IMR-90 (cell line): ENCODE data around the gene DUSP22. TPM values are rescaled to one million over a fixed set of nuclear protein-coding genes. Genes with fewer than 3 reads are reported as not detected.

Experiments
- ATAC-seq: fragments of 200-7000 bp; cut with Tn5 transposase; 2 replicates; pipeline ENCODE4 v1.9.1; 2020; ENCODE audit warnings: low read depth, mild to moderate bottlenecking, moderate library complexity
- BruUV-seq: library from RNA; stranded (reverse); fragments of 400-500 nt; replicated peaks from 2 replicates; lab custom pipeline; 2021; lab: Mats Ljungman, UMichigan
- CTCF ChIA-PET: fragments of 300-600 bp; formaldehyde crosslinking; extraction: SDS; loops from one replicate; lab custom pipeline; 2021; ENCODE audit warnings: antibody characterized with exemption; lab: Yijun Ruan, JAX
- POLR2A ChIA-PET: fragments of 300-600 bp; sonication (Branson Sonifier 250); formaldehyde crosslinking; loops from one replicate; lab custom pipeline; 2022; ENCODE audit warnings: antibody characterized with exemption; ENCODE audit not compliant: unreplicated experiment; lab: Charles Lee
- DNase-seq: peaks from one replicate; pipeline ENCODE4 v3.0.0; 2013
- H2AFZ ChIP-seq: replicated peaks from 2 replicates; pipeline ENCODE3; 2013; ENCODE audit warnings: low read length, mild to moderate bottlenecking; ENCODE audit not compliant: poor library complexity
- H2AK5ac ChIP-seq: 2 replicates; pipeline ENCODE4 v1.6.1; 2013; ENCODE audit warnings: low read depth, low read length, inconsistent platforms
- H2AK9ac ChIP-seq: replicated peaks from 2 replicates; pipeline ENCODE3; 2013; ENCODE audit warnings: mild to moderate bottlenecking, low read depth, low read length, moderate library complexity; ENCODE audit not compliant: poor library complexity
- H2BK120ac ChIP-seq: 2 replicates; pipeline ENCODE4 v1.6.1; 2013; ENCODE audit warnings: low read depth, low read length, inconsistent platforms
- H2BK15ac ChIP-seq: 3 replicates; pipeline ENCODE4 v1.6.1; 2013; ENCODE audit warnings: low read depth, low read length, inconsistent platforms
- H2BK20ac ChIP-seq: 2 replicates; pipeline ENCODE4 v1.6.1; 2013; ENCODE audit warnings: low read depth, mild to moderate bottlenecking, inconsistent platforms, low read length, moderate library complexity
- H2BK5ac ChIP-seq: 2 replicates; pipeline ENCODE4 v1.6.1; 2013; ENCODE audit warnings: mild to moderate bottlenecking, low read depth, low read length, inconsistent platforms; ENCODE audit not compliant: poor library complexity, severe bottlenecking
- H3K14ac ChIP-seq: replicated peaks from 2 replicates; pipeline ENCODE4 v1.6.1; 2013; ENCODE audit warnings: low read depth, low read length, inconsistent platforms
- H3K18ac ChIP-seq: 2 replicates; pipeline ENCODE4 v1.6.1; 2013; ENCODE audit warnings: low read depth, low read length, control low read depth
- H3K23ac ChIP-seq: 2 replicates; pipeline ENCODE4 v1.6.1; 2013; ENCODE audit warnings: low read depth, low read length, inconsistent platforms
- H3K27ac ChIP-seq: 2 replicates; pipeline ENCODE4 v1.5.1; 2013; ENCODE audit warnings: mild to moderate bottlenecking, control low read depth, low read length; ENCODE audit not compliant: insufficient read depth
- H3K27me3 ChIP-seq: 2 replicates; pipeline ENCODE4 v1.6.1; 2013; ENCODE audit warnings: low read length; ENCODE audit not compliant: control insufficient read depth, insufficient read depth
- H3K36me3 ChIP-seq: 2 replicates; pipeline ENCODE4 v1.6.1; 2013; ENCODE audit warnings: low read length, mixed read lengths; ENCODE audit not compliant: control insufficient read depth, insufficient read depth
- H3K4ac ChIP-seq: 2 replicates; pipeline ENCODE4 v1.6.1; 2013; ENCODE audit warnings: low read depth, low read length, inconsistent platforms
- H3K4me1 ChIP-seq: 2 replicates; pipeline ENCODE4 v1.6.1; 2013; ENCODE audit warnings: low read length, mixed read lengths; ENCODE audit not compliant: control insufficient read depth, insufficient read depth
- H3K4me2 ChIP-seq: 2 replicates; pipeline ENCODE4 v1.6.1; 2013; ENCODE audit warnings: low read depth, mild to moderate bottlenecking, control low read depth, low read length, moderate library complexity
- H3K4me3 ChIP-seq: 2 replicates; pipeline ENCODE4 v1.5.1; 2013; ENCODE audit warnings: low read depth, mild to moderate bottlenecking, control low read depth, low read length, moderate library complexity; ENCODE audit not compliant: insufficient read depth
- H3K56ac ChIP-seq: 2 replicates; pipeline ENCODE4 v1.6.1; 2013; ENCODE audit warnings: low read length, inconsistent platforms; ENCODE audit not compliant: insufficient read depth; ENCODE audit errors: extremely low read depth
- H3K79me1 ChIP-seq, 2 experiments: 2 replicates each; pipeline ENCODE4 v1.6.1; 2013; ENCODE audit warnings: low read length in 2 of 2, inconsistent platforms in 1 of 2, low read depth in 1 of 2
- H3K9ac ChIP-seq: 2 replicates; pipeline ENCODE4 v1.6.1; 2013; ENCODE audit warnings: low read depth, low read length, control low read depth
- H3K9me1 ChIP-seq: 2 replicates; pipeline ENCODE4 v1.6.1; 2013; ENCODE audit warnings: low read length, inconsistent platforms; ENCODE audit not compliant: insufficient read depth
- H3K9me3 ChIP-seq: 2 replicates; pipeline ENCODE4 v1.6.1; 2013; ENCODE audit warnings: low read length; ENCODE audit not compliant: control insufficient read depth, insufficient read depth
- H4K20me1 ChIP-seq: 2 replicates; pipeline ENCODE4 v1.6.1; 2013; ENCODE audit warnings: low read length, inconsistent platforms; ENCODE audit not compliant: insufficient read depth
- H4K5ac ChIP-seq: 2 replicates; pipeline ENCODE4 v1.6.1; 2013; ENCODE audit warnings: mild to moderate bottlenecking, low read depth, low read length, control low read depth
- H4K8ac ChIP-seq, 2 experiments: 2 replicates each; pipeline ENCODE4 v1.6.1; 2013; ENCODE audit warnings: low read depth in 2 of 2, low read length in 2 of 2, control low read depth in 1 of 2, inconsistent platforms in 1 of 2
- H4K91ac ChIP-seq: 2 replicates; pipeline ENCODE4 v1.6.1; 2013; ENCODE audit warnings: low read depth, low read length, inconsistent platforms; ENCODE audit not compliant: insufficient read depth
- BHLHE40 ChIP-seq: fragments of 150-350 bp; IDR thresholded peaks from 2 replicates; pipeline ENCODE4 v1.6.1; 2016; ENCODE audit warnings: mild to moderate bottlenecking, low read depth, low read length
- CEBPB ChIP-seq: IDR thresholded peaks from 2 replicates; pipeline ENCODE4 v1.6.1; 2012; ENCODE audit warnings: low read depth, low read length, improper control_type of control experiment
- CHD1 ChIP-seq: IDR thresholded peaks from 2 replicates; pipeline ENCODE4 v1.6.1; 2012; ENCODE audit warnings: low read depth, low read length, improper control_type of control experiment
- FOS ChIP-seq: fragments of 150-350 bp; IDR thresholded peaks from 2 replicates; pipeline ENCODE4 v1.6.1; 2016; ENCODE audit warnings: low read depth, low read length
- MAZ ChIP-seq: IDR thresholded peaks from 2 replicates; pipeline ENCODE4 v1.6.1; 2012; ENCODE audit warnings: low read depth, mild to moderate bottlenecking, low read length, improper control_type of control experiment, moderate library complexity, borderline replicate concordance
- MXI1 ChIP-seq: IDR thresholded peaks from 2 replicates; pipeline ENCODE4 v1.6.1; 2012; ENCODE audit warnings: low read depth, mild to moderate bottlenecking, low read length, moderate library complexity, borderline replicate concordance
- NFE2L2 ChIP-seq: fragments of 150-350 bp; IDR thresholded peaks from 2 replicates; pipeline ENCODE4 v1.6.1; 2016; ENCODE audit warnings: low read depth, mild to moderate bottlenecking, low read length
- POLR2A ChIP-seq: IDR thresholded peaks from 2 replicates; pipeline ENCODE4 v1.6.1; 2012; ENCODE audit warnings: mild to moderate bottlenecking, low read depth, low read length
- RAD21 ChIP-seq: IDR thresholded peaks from 2 replicates; pipeline ENCODE4 v1.6.1; 2012; ENCODE audit warnings: low read length, improper control_type of control experiment
- RCOR1 ChIP-seq: IDR thresholded peaks from 2 replicates; pipeline ENCODE4 v1.6.1; 2012; ENCODE audit warnings: mild to moderate bottlenecking, low read length, improper control_type of control experiment; ENCODE audit not compliant: insufficient replicate concordance
- RFX5 ChIP-seq: IDR thresholded peaks from 2 replicates; pipeline ENCODE4 v1.8.0; 2012; ENCODE audit warnings: low read depth, mild to moderate bottlenecking, low read length, moderate library complexity
- SMC3 ChIP-seq: fragments of 150-350 bp; IDR thresholded peaks from 2 replicates; pipeline ENCODE4 v1.6.1; 2016; ENCODE audit warnings: low read depth, mild to moderate bottlenecking, antibody characterized with exemption, low read length, moderate library complexity
- WGBS, 2 experiments: methylation state at CpG; one replicate each; pipeline versions ENCODE4 v1.1.5 to v1.1.7; 2013; ENCODE audit warnings: missing lambda C conversion rate in 2 of 2; ENCODE audit not compliant: insufficient read length in 1 of 2; ENCODE audit errors: extremely low coverage in 2 of 2; 5-methylcytosine and 5-hydroxymethylcytosine counted together
- dilution Hi-C: fragments of 300-500 bp; cut with HindIII; formaldehyde crosslinking; loops from one replicate; pipeline ENCODE4 v1.14.3; 2018; ENCODE audit warnings: low sequenced_read_pairs; ENCODE audit not compliant: unreplicated experiment
- in situ Hi-C: fragments of 300-500 bp; cut with MboI; formaldehyde crosslinking; loops from 3 replicates; pipeline ENCODE4 v1.14.3; 2019; ENCODE audit warnings: low sequenced_read_pairs, inconsistent platforms, mixed read lengths
- intact Hi-C: fragments of 100-400 bp; cut with micrococcal nuclease; formaldehyde crosslinking; loops from 2 replicates; pipeline ENCODE4 v1.10.0; 2022
- polyA plus RNA-seq, 3 experiments: library from polyadenylated mRNA; depleted of rRNA; stranded (reverse); fragments of >200 nt; gene quantifications; 2 replicates each; pipeline ENCODE4 v1.2.3, GENCODE V29; 2012; ENCODE audit warnings: low replicate concordance in 1 of 3
- total RNA-seq: library from RNA; depleted of rRNA; stranded (reverse); fragments of >200 nt; gene quantifications from 2 replicates; pipeline ENCODE4 v1.2.3, GENCODE V29; 2012
- TF ChIP-seq, protein P1 (sequence below): fragments of 150-350 bp; IDR thresholded peaks from 2 replicates; pipeline ENCODE4 v1.6.1; 2017; ENCODE audit warnings: mild to moderate bottlenecking, antibody characterized with exemption, low read length, low read depth
- TF ChIP-seq, protein P2 (sequence below): fragments of 150-350 bp; IDR thresholded peaks from 2 replicates; pipeline ENCODE4 v1.6.1; 2016; ENCODE audit warnings: low read depth, mild to moderate bottlenecking, low read length, moderate library complexity, borderline replicate concordance
- TF ChIP-seq, protein P3 (sequence below): conservative IDR thresholded peaks from 2 replicates; pipeline ENCODE4 v1.5.1; 2012; ENCODE audit warnings: mild to moderate bottlenecking, low read depth, low read length, improper control_type of control experiment

Gene DUSP22
- total and polyA plus RNA-seq, 2 of the 4 experiments (the other 2 are of a cell fraction): 7.1 to 8.2 TPM

DNA sequence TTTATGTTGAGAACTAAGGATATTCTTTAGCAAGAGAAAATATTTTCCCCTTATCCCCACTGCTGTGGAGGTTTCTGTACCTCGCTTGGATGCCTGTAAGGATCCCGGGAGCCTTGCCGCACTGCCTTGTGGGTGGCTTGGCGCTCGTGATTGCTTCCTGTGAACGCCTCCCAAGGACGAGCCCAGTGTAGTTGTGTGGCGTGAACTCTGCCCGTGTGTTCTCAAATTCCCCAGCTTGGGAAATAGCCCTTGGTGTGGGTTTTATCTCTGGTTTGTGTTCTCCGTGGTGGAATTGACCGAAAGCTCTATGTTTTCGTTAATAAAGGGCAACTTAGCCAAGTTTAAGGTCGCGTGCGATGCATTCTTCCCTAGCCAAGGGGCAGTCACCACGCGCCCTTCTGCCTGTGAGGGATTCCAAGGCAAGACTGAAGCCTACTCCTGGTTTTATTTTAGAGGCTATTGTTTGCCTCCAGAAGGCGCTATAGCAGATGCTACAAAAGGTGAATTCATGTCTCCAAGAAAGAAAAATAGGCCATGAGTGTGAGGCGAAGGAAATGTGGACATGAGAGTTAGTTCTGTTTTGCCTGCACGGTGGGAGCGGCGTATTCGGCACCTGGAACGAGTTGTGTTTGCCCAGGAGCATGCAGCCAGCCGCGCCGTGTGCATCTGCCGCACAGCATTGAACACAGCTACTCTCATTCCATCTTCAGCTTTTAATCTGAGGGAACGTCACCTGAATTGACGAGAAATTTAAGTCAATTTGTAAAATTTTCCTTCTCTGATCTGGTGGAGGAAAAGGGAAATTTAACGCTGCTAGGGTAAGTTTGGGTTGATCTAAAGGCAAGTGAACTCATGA lies 59.0 kb downstream of the DUSP22 start:
- no TSS peak for BruUV-seq
- POLR2A ChIA-PET: no interaction called here
- no peaks in the 10 kb centered on the region for H3K79me1 ChIP-seq
- H4K20me1 ChIP-seq: no peaks in the 10 kb centered on the region
- no peak overlapping the region for H2AK9ac ChIP-seq
- H2BK120ac ChIP-seq: no peak overlapping the region
- no peaks in the 10 kb centered on the region for H3K4me1 ChIP-seq
- TF ChIP-seq, protein P1, sequence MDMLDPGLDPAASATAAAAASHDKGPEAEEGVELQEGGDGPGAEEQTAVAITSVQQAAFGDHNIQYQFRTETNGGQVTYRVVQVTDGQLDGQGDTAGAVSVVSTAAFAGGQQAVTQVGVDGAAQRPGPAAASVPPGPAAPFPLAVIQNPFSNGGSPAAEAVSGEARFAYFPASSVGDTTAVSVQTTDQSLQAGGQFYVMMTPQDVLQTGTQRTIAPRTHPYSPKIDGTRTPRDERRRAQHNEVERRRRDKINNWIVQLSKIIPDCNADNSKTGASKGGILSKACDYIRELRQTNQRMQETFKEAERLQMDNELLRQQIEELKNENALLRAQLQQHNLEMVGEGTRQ: no peak
- TF ChIP-seq, protein P2, sequence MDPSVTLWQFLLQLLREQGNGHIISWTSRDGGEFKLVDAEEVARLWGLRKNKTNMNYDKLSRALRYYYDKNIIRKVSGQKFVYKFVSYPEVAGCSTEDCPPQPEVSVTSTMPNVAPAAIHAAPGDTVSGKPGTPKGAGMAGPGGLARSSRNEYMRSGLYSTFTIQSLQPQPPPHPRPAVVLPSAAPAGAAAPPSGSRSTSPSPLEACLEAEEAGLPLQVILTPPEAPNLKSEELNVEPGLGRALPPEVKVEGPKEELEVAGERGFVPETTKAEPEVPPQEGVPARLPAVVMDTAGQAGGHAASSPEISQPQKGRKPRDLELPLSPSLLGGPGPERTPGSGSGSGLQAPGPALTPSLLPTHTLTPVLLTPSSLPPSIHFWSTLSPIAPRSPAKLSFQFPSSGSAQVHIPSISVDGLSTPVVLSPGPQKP: no peak
- TF ChIP-seq CEBPB (no peak), RCOR1 (no peak), FOS (no peak), NFE2L2 (no peak), RAD21 (no peak), BHLHE40 (no peak), CHD1 (no peak), MAZ (no peak), MXI1 (no peak), POLR2A (no peak), SMC3 (no peak), RFX5 (no peak)
- TF ChIP-seq, protein P3, sequence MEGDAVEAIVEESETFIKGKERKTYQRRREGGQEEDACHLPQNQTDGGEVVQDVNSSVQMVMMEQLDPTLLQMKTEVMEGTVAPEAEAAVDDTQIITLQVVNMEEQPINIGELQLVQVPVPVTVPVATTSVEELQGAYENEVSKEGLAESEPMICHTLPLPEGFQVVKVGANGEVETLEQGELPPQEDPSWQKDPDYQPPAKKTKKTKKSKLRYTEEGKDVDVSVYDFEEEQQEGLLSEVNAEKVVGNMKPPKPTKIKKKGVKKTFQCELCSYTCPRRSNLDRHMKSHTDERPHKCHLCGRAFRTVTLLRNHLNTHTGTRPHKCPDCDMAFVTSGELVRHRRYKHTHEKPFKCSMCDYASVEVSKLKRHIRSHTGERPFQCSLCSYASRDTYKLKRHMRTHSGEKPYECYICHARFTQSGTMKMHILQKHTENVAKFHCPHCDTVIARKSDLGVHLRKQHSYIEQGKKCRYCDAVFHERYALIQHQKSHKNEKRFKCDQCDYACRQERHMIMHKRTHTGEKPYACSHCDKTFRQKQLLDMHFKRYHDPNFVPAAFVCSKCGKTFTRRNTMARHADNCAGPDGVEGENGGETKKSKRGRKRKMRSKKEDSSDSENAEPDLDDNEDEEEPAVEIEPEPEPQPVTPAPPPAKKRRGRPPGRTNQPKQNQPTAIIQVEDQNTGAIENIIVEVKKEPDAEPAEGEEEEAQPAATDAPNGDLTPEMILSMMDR: no peak
- intact Hi-C loops: no loop called here
- H3K4me2 ChIP-seq: no peak overlapping the region
- no peak overlapping the region for H4K8ac ChIP-seq
- no peak overlapping the region for H3K4ac ChIP-seq
- ATAC-seq (no peak), DNase-seq (no peak)
- no peak overlapping the region for H3K18ac ChIP-seq
- no peaks in the 10 kb centered on the region for H3K9me1 ChIP-seq
- peaks cover 8% of the 10 kb centered on the region; the same call in 1 of the 2 replicates for H3K9me3 ChIP-seq
- no peak overlapping the region for H3K27ac ChIP-seq
- H2BK5ac ChIP-seq: no peak overlapping the region
- no peak overlapping the region for H3K56ac ChIP-seq
- WGBS, 2 experiments: 76% methylated on average over 21 of the region's 31 CpGs; no CpG with 5 or more reads in 1 of the 2 experiments
- CTCF ChIA-PET: interaction anchor here (1.0 kb wide), 1 partner anchor 12 kb away, joined by 5 read pairs; no protein-coding TSS in a partner anchor
- no peak overlapping the region for H2AFZ ChIP-seq
- no peak overlapping the region for H4K91ac ChIP-seq
- no peak overlapping the region for H2BK15ac ChIP-seq
- H3K4me3 ChIP-seq: no peak overlapping the region
- no peak overlapping the region for H3K14ac ChIP-seq
- H2BK20ac ChIP-seq: no peak overlapping the region
- no peaks in the 10 kb centered on the region for H3K27me3 ChIP-seq
- H4K5ac ChIP-seq: no peak overlapping the region
- in situ Hi-C loops: no loop called here
- H3K36me3 ChIP-seq: no peaks in the 10 kb centered on the region; the same call in 1 of the 2 replicates
- no peak overlapping the region for H3K9ac ChIP-seq
- H3K23ac ChIP-seq: no peak overlapping the region
- dilution Hi-C loops: no loop called here
- no peak overlapping the region for H2AK5ac ChIP-seq
